Liver (tissue), 9 donors: ENCODE data around the gene SGSM1. TPM values are rescaled to one million over a fixed set of nuclear protein-coding genes. Genes with fewer than 3 reads are reported as not detected.

Experiments
- DNase-seq: peaks from one replicate; pipeline ENCODE4 v3.0.0-alpha.2; 2017; ENCODE audit warnings: low spot score
- H3K27ac ChIP-seq, 2 donors: one replicate each; pipeline ENCODE4 v1.7.0; 2013; ENCODE audit warnings: inconsistent platforms in 2 of 2, low read length in 2 of 2, control low read depth in 1 of 2, low read depth in 1 of 2, mild to moderate bottlenecking in 1 of 2
- H3K27me3 ChIP-seq, 4 donors: one replicate each; pipeline versions ENCODE4 v1.6.1 to v1.7.0; 2013; ENCODE audit warnings: low read length in 3 of 4, inconsistent platforms in 1 of 4, mild to moderate bottlenecking in 1 of 4, moderate library complexity in 1 of 4; ENCODE audit not compliant: control insufficient read depth in 4 of 4, insufficient read depth in 4 of 4
- H3K36me3 ChIP-seq, 4 donors: one replicate each; pipeline versions ENCODE4 v1.6.1 to v1.7.0; 2013; ENCODE audit warnings: low read length in 3 of 4, mild to moderate bottlenecking in 3 of 4, low read depth in 1 of 4, moderate library complexity in 1 of 4; ENCODE audit not compliant: control insufficient read depth in 4 of 4, insufficient read depth in 3 of 4
- H3K4me1 ChIP-seq, 4 donors: one replicate each; pipeline versions ENCODE4 v1.6.1 to v1.7.0; 2013; ENCODE audit warnings: low read length in 3 of 4, mild to moderate bottlenecking in 3 of 4, moderate library complexity in 1 of 4; ENCODE audit not compliant: control insufficient read depth in 4 of 4, insufficient read depth in 4 of 4
- H3K4me3 ChIP-seq, 3 donors: one replicate each; pipeline versions ENCODE4 v1.6.1 to v1.7.0; 2013; ENCODE audit warnings: low read length in 3 of 3, control low read depth in 1 of 3, low read depth in 1 of 3, mild to moderate bottlenecking in 1 of 3
- H3K9ac ChIP-seq, 2 donors: one replicate each; pipeline ENCODE4 v1.7.0; 2013; ENCODE audit warnings: low read length in 2 of 2, mild to moderate bottlenecking in 2 of 2, moderate library complexity in 2 of 2, control low read depth in 1 of 2, low read depth in 1 of 2
- H3K9me3 ChIP-seq, 4 donors: one replicate each; pipeline versions ENCODE4 v1.6.1 to v1.7.0; 2013; ENCODE audit warnings: low read length in 3 of 4; ENCODE audit not compliant: control insufficient read depth in 4 of 4
- EGR1 ChIP-seq, 2 donors: IDR thresholded peaks; 2 replicates each; pipeline ENCODE4 v1.6.1; 2016 to 2018; ENCODE audit warnings: antibody characterized with exemption in 2 of 2, low read depth in 2 of 2
- HNF4G ChIP-seq: IDR thresholded peaks from 2 replicates; pipeline ENCODE4 v1.6.1; 2016; ENCODE audit warnings: antibody characterized with exemption
- JUND ChIP-seq, 2 donors: IDR thresholded peaks; 2 replicates each; pipeline ENCODE4 v1.6.1; 2016; ENCODE audit warnings: antibody characterized with exemption in 2 of 2
- NR2F2 ChIP-seq: IDR thresholded peaks from 2 replicates; pipeline ENCODE4 v1.6.1; 2016; ENCODE audit warnings: antibody characterized with exemption
- RAD21 ChIP-seq, 2 donors: IDR thresholded peaks; 2 replicates each; pipeline ENCODE4 v1.6.1; 2016; ENCODE audit warnings: antibody characterized with exemption in 2 of 2, mild to moderate bottlenecking in 2 of 2
- RXRA ChIP-seq, 2 donors: IDR thresholded peaks; 2 replicates each; pipeline ENCODE4 v1.6.1; 2017 to 2018; ENCODE audit warnings: antibody characterized with exemption in 2 of 2, mild to moderate bottlenecking in 1 of 2
- TAF1 ChIP-seq: conservative IDR thresholded peaks from 2 replicates; pipeline ENCODE4 v1.6.1; 2016; ENCODE audit warnings: antibody characterized with exemption, mild to moderate bottlenecking
- YY1 ChIP-seq: IDR thresholded peaks from 2 replicates; pipeline ENCODE4 v1.6.1; 2016; ENCODE audit warnings: antibody characterized with exemption, mild to moderate bottlenecking
- WGBS: extraction: QIAGEN DNeasy Blood & Tissue Kit; methylation state at CpG from one replicate; pipeline ENCODE4 v1.1.7; 2013; 5-methylcytosine and 5-hydroxymethylcytosine counted together
- polyA plus RNA-seq, 2 donors: library from polyadenylated mRNA; stranded (reverse) in 1 of 2; unstranded in 1 of 2; fragments of 200-250 nt in 1 of 2; fragments of >200 nt in 1 of 2; fragmentation: Nextera tagmentation in 1 of 2; extraction: Ambion mirVana in 1 of 2; gene quantifications; one replicate each; pipeline versions ENCODE4 v1.2.1 to v1.2.3, GENCODE V29; 2013 to 2015
- total RNA-seq, 2 donors: library from RNA; depleted of rRNA; stranded (reverse); fragments of >200 nt; gene quantifications; one replicate each; pipeline ENCODE4 v1.2.3, GENCODE V29; 2014
- TF ChIP-seq, protein P1 (sequence below): IDR thresholded peaks from 2 replicates; pipeline ENCODE4 v1.6.1; 2016; ENCODE audit warnings: antibody characterized with exemption, mild to moderate bottlenecking
- TF ChIP-seq, protein P2 (sequence below): IDR thresholded peaks from 2 replicates; pipeline ENCODE4 v1.6.1; 2016; ENCODE audit warnings: antibody characterized with exemption
- TF ChIP-seq, protein P3 (sequence below): IDR thresholded peaks from 2 replicates; pipeline ENCODE4 v1.6.1; 2016; ENCODE audit warnings: antibody characterized with exemption
- TF ChIP-seq, protein P4 (sequence below): fragments of 150-350 bp; IDR thresholded peaks from 2 replicates; pipeline ENCODE4 v1.5.1; 2017; ENCODE audit warnings: improper control_type of control experiment, low read depth, low read length; ENCODE audit not compliant: missing input control
- donor health status: healthy.
- donor health status: healthy.
- donor health status: healthy.
- donor health status: healthy.
- donor health status: healthy.

The SGSM1 gene
- total and polyA plus RNA-seq, 4 donors: 0.08 to 0.51 (median 0.21) TPM

DNA sequence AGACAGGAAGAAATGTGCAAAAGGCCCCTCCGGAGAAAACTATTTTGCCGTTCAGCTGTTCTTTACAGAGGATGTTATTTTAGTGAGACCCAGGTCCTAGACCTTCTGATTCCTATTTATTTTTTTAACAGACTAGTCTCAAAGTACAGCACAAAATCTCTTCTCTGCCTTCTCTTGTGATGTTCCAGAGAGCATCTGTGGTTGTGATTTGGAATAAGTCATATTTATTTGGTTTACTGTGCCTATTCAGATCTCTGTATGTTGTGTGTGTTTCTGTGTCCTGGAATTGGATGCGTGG lies 120.4 kb downstream of the SGSM1 start (continued):
- TF ChIP-seq, protein P1, sequence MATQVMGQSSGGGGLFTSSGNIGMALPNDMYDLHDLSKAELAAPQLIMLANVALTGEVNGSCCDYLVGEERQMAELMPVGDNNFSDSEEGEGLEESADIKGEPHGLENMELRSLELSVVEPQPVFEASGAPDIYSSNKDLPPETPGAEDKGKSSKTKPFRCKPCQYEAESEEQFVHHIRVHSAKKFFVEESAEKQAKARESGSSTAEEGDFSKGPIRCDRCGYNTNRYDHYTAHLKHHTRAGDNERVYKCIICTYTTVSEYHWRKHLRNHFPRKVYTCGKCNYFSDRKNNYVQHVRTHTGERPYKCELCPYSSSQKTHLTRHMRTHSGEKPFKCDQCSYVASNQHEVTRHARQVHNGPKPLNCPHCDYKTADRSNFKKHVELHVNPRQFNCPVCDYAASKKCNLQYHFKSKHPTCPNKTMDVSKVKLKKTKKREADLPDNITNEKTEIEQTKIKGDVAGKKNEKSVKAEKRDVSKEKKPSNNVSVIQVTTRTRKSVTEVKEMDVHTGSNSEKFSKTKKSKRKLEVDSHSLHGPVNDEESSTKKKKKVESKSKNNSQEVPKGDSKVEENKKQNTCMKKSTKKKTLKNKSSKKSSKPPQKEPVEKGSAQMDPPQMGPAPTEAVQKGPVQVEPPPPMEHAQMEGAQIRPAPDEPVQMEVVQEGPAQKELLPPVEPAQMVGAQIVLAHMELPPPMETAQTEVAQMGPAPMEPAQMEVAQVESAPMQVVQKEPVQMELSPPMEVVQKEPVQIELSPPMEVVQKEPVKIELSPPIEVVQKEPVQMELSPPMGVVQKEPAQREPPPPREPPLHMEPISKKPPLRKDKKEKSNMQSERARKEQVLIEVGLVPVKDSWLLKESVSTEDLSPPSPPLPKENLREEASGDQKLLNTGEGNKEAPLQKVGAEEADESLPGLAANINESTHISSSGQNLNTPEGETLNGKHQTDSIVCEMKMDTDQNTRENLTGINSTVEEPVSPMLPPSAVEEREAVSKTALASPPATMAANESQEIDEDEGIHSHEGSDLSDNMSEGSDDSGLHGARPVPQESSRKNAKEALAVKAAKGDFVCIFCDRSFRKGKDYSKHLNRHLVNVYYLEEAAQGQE: no peak
- no peak for TF ChIP-seq HNF4G
- no peak for TF ChIP-seq NR2F2

DNA sequence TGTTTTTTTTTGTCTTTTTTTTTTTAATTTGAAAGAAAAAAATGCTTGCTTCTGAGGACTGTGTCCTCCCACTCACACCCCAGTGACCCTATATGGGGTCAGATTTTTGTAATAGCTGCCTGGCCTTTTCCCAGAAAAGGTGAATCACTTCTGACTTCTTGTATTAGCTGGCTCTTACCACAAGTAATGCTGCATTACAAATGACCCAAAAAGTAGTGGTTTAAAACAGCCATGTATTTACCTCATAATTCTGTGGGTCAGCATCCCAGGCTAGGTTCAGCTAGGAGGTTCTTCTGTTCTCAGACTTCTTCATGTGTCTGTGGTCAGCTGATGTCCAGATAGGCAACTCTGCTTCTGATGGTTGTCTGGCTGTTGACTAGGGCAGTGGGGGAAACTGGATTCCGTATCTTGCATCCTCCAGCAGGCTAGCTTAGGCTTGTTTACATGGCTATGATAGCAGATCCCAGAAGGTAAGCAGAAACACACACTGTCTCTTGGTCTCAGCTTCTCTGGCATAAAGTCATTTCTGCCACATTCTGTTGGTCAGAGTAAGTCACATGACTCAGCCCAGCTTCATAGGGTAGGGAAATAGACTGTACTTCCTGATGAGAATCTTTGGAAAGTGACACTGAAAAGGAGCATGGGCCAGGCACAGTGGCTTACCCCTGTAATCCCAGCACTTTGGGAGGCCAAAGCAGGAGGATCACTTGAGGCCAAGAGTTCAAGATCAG lies 121.0 kb downstream of the SGSM1 start:
- H3K27ac ChIP-seq: no peak overlapping the region
- 95% methylated on average over 1 of the region's 1 CpG for WGBS
- H3K9me3 ChIP-seq: peaks cover 0 to 4% (median 0%) of the 10 kb centered on the region in 4 donors
- H3K4me1 ChIP-seq: no peaks in the 10 kb centered on the region
- no peak overlapping the region for H3K9ac ChIP-seq
- H3K36me3 ChIP-seq: no peaks in the 10 kb centered on the region
- TF ChIP-seq EGR1 (IDR thresholded peaks at IDR 0.05; ENCODE audit: low read depth in 2 of 2) (no peak), TAF1 (no peak), YY1 (no peak), NR2F2 (no peak), JUND (IDR thresholded peaks at IDR 0.05) (no peak), RAD21 (IDR thresholded peaks at IDR 0.05) (no peak), RXRA (IDR thresholded peaks at IDR 0.05) (no peak)
- TF ChIP-seq, protein P1: no peak
- TF ChIP-seq, protein P2, sequence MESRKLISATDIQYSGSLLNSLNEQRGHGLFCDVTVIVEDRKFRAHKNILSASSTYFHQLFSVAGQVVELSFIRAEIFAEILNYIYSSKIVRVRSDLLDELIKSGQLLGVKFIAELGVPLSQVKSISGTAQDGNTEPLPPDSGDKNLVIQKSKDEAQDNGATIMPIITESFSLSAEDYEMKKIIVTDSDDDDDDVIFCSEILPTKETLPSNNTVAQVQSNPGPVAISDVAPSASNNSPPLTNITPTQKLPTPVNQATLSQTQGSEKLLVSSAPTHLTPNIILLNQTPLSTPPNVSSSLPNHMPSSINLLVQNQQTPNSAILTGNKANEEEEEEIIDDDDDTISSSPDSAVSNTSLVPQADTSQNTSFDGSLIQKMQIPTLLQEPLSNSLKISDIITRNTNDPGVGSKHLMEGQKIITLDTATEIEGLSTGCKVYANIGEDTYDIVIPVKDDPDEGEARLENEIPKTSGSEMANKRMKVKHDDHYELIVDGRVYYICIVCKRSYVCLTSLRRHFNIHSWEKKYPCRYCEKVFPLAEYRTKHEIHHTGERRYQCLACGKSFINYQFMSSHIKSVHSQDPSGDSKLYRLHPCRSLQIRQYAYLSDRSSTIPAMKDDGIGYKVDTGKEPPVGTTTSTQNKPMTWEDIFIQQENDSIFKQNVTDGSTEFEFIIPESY: no peak
- TF ChIP-seq, protein P3, sequence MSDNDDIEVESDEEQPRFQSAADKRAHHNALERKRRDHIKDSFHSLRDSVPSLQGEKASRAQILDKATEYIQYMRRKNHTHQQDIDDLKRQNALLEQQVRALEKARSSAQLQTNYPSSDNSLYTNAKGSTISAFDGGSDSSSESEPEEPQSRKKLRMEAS: no peak
- TF ChIP-seq, protein P4, sequence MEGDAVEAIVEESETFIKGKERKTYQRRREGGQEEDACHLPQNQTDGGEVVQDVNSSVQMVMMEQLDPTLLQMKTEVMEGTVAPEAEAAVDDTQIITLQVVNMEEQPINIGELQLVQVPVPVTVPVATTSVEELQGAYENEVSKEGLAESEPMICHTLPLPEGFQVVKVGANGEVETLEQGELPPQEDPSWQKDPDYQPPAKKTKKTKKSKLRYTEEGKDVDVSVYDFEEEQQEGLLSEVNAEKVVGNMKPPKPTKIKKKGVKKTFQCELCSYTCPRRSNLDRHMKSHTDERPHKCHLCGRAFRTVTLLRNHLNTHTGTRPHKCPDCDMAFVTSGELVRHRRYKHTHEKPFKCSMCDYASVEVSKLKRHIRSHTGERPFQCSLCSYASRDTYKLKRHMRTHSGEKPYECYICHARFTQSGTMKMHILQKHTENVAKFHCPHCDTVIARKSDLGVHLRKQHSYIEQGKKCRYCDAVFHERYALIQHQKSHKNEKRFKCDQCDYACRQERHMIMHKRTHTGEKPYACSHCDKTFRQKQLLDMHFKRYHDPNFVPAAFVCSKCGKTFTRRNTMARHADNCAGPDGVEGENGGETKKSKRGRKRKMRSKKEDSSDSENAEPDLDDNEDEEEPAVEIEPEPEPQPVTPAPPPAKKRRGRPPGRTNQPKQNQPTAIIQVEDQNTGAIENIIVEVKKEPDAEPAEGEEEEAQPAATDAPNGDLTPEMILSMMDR: no peak
- no peak for DNase-seq
- no peak overlapping the region for H3K4me3 ChIP-seq
- peaks cover 0 to 3% (median 0%) of the 10 kb centered on the region in 4 donors for H3K27me3 ChIP-seq
